Esophagus squamous epithelium (tissue), 4 donors: ENCODE results near the gene MYBPC3.

Experiments used
- POLR2A ChIP-seq, 4 donors: fragments of 450-650 bp; IDR thresholded peaks; one replicate each; pipeline ENCODE4 v1.6.1; 2017; ENCODE audit warnings: antibody characterized with exemption in 4 of 4, mild to moderate bottlenecking in 4 of 4, moderate library complexity in 3 of 4
- TF ChIP-seq, protein P1 (sequence below), 6 experiments: fragments of 450-650 bp in 4 of 6; fragments of 200-600 bp in 2 of 6; sonication (generic) in 2 of 6; IDR thresholded peaks; one replicate each; pipeline ENCODE4 v1.5.1; 2016 to 2019; ENCODE audit warnings: antibody characterized with exemption in 6 of 6, mild to moderate bottlenecking in 4 of 6, moderate library complexity in 4 of 6

DNA sequence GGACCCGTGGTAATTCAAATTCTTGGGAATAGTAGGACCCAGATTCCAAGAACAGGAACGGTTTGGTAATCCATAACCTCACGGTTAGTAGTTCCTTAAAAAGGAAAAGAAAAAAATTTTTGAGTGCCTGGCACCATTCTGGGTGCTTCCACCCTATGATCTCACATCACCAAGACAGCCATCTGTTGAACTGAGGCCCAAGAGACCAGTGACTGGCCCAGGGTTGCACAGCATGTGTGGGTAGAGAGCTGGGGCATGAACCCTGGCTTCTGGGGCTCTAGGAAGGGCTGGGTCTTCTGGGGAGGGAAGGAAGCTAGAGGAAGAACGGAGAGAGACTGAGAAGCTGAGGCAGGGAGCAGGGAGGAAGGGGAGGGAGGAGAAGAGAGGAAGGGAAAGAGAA, 30.6 kb upstream of the MYBPC3 start:
- TF ChIP-seq POLR2A (IDR thresholded peaks at IDR 0.05), result no peak
- TF ChIP-seq, protein P1, sequence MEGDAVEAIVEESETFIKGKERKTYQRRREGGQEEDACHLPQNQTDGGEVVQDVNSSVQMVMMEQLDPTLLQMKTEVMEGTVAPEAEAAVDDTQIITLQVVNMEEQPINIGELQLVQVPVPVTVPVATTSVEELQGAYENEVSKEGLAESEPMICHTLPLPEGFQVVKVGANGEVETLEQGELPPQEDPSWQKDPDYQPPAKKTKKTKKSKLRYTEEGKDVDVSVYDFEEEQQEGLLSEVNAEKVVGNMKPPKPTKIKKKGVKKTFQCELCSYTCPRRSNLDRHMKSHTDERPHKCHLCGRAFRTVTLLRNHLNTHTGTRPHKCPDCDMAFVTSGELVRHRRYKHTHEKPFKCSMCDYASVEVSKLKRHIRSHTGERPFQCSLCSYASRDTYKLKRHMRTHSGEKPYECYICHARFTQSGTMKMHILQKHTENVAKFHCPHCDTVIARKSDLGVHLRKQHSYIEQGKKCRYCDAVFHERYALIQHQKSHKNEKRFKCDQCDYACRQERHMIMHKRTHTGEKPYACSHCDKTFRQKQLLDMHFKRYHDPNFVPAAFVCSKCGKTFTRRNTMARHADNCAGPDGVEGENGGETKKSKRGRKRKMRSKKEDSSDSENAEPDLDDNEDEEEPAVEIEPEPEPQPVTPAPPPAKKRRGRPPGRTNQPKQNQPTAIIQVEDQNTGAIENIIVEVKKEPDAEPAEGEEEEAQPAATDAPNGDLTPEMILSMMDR (IDR thresholded peaks at IDR 0.05), result no peak
